ENCODE measurements around the gene KLHL21. TPM values are rescaled to one million over a fixed set of nuclear protein-coding genes. Genes with fewer than 3 reads are reported as not detected.
A peak's percentile ranks its signal among the peaks of the same experiment; 100 is the strongest.

The KLHL21 gene
- total RNA-seq (10 to 100 TPM; 20.8 to 30.4 TPM), polyA plus RNA-seq (10 to 100 TPM in 1 of 2 donors, 1 to 10 TPM in 1; 8.7 to 12.4 TPM)

GRCh38 chr1:6602669-6603237, at the start of gene KLHL21:
TSS of gene KLHL21 (minus strand) at chr1:6602869. CDS start at chr1:6602817, 52 bp downstream.
- H3K27me3 ChIP-seq (ENCODE audit: control insufficient read depth in 4 of 4, insufficient read depth in 4 of 4, low read length in 3 of 4), result no peaks in the 10 kb centered on the region
- H3K4me3 ChIP-seq (ENCODE audit: low read depth in 1 of 3, low read length in 3 of 3), result peak within 1 kb of the TSS; percentile 73 to 82 (median 78)
- H3K9ac ChIP-seq (ENCODE audit: low read depth in 1 of 2, low read length in 2 of 2), result peak within 1 kb of the TSS; percentile 99
- H3K4me1 ChIP-seq (ENCODE audit: control insufficient read depth in 4 of 4, insufficient read depth in 4 of 4, low read length in 3 of 4), result peaks cover 11 to 48% (median 35%) of the 10 kb centered on the region in 4 donors
- DNase-seq (ENCODE audit: low spot score), result peak; percentile 86
- peaks cover 1 to 5% (median 3%) of the 10 kb centered on the region in 4 donors for H3K36me3 ChIP-seq (ENCODE audit: control insufficient read depth in 4 of 4, insufficient read depth in 3 of 4, low read depth in 1 of 4, low read length in 3 of 4)
- H3K9me3 ChIP-seq (ENCODE audit: control insufficient read depth in 4 of 4, low read length in 3 of 4), result no peaks in the 10 kb centered on the region
- H3K27ac ChIP-seq (ENCODE audit: low read depth in 1 of 2, low read length in 2 of 2), result peak within 1 kb of the TSS; percentile 98 to 100
- under 1% methylated on average over 84 of the region's 84 CpGs for WGBS
- no peak for TF ChIP-seq CTCF (IDR thresholded peaks at IDR 0.05; ENCODE audit: low read depth, low read length, missing input control)
- TF ChIP-seq RAD21 (IDR thresholded peaks at IDR 0.05), result no peak
- peak; percentile 20 for TF ChIP-seq YY1 (IDR thresholded peaks at IDR 0.05)
- no peak for TF ChIP-seq NR2F2 (IDR thresholded peaks at IDR 0.05)
- no peak for TF ChIP-seq FOXA1 (IDR thresholded peaks at IDR 0.05)
- TF ChIP-seq REST (IDR thresholded peaks at IDR 0.05), result peak; percentile 60
- TF ChIP-seq ATF3 (IDR thresholded peaks at IDR 0.05), result no peak

- no peaks in the 10 kb centered on the region for H3K27me3 ChIP-seq (ENCODE audit: control insufficient read depth in 4 of 4, insufficient read depth in 4 of 4, low read length in 3 of 4)
- no peak overlapping the region for H3K27ac ChIP-seq (ENCODE audit: low read depth in 1 of 2, low read length in 2 of 2)
- no peaks in the 10 kb centered on the region for H3K9me3 ChIP-seq (ENCODE audit: control insufficient read depth in 4 of 4, low read length in 3 of 4)
- WGBS, result 94% methylated on average over 17 of the region's 17 CpGs
- DNase-seq (ENCODE audit: low spot score), result no peak
- TF ChIP-seq TAF1 (conservative IDR thresholded peaks at IDR 0.05) (no peak), YY1 (IDR thresholded peaks at IDR 0.05) (no peak), JUND (IDR thresholded peaks at IDR 0.05) (no peak), FOXA2 (IDR thresholded peaks at IDR 0.05) (no peak), HNF4G (IDR thresholded peaks at IDR 0.05) (no peak), RAD21 (IDR thresholded peaks at IDR 0.05) (no peak), SP1 (IDR thresholded peaks at IDR 0.05) (no peak), RXRA (IDR thresholded peaks at IDR 0.05) (no peak), FOXA1 (IDR thresholded peaks at IDR 0.05) (no peak), NR2F2 (IDR thresholded peaks at IDR 0.05) (no peak), HNF4A (conservative IDR thresholded peaks at IDR 0.05) (no peak), GABPA (IDR thresholded peaks at IDR 0.05 in 1 of 2, conservative IDR thresholded peaks at IDR 0.05 in 1 of 2) (no peak), ATF3 (IDR thresholded peaks at IDR 0.05) (no peak)
- H3K4me1 ChIP-seq (ENCODE audit: control insufficient read depth in 4 of 4, insufficient read depth in 4 of 4, low read length in 3 of 4), result no peaks in the 10 kb centered on the region
- H3K4me3 ChIP-seq (ENCODE audit: low read depth in 1 of 3, low read length in 3 of 3), result no peak overlapping the region
- no peak overlapping the region for H3K9ac ChIP-seq (ENCODE audit: low read depth in 1 of 2, low read length in 2 of 2)
- peaks cover 4 to 30% (median 12%) of the 10 kb centered on the region in 4 donors for H3K36me3 ChIP-seq (ENCODE audit: control insufficient read depth in 4 of 4, insufficient read depth in 3 of 4, low read depth in 1 of 4, low read length in 3 of 4)
Measured at GRCh38 chr1:6651909-6652308, 49.2 kb upstream of the KLHL21 start.
